ENCODE measurements around the gene TLX1. TPM values are rescaled to one million over a fixed set of nuclear protein-coding genes. Genes with fewer than 3 reads are reported as not detected.

Gene TLX1
- total and polyA plus RNA-seq, 9 of the 15 experiments (the other 6 are each of a cell fraction or from before 2014, with no cell fraction given) = 0.03 to 3.3 (median 0.19) TPM; not detected in 1

DNA sequence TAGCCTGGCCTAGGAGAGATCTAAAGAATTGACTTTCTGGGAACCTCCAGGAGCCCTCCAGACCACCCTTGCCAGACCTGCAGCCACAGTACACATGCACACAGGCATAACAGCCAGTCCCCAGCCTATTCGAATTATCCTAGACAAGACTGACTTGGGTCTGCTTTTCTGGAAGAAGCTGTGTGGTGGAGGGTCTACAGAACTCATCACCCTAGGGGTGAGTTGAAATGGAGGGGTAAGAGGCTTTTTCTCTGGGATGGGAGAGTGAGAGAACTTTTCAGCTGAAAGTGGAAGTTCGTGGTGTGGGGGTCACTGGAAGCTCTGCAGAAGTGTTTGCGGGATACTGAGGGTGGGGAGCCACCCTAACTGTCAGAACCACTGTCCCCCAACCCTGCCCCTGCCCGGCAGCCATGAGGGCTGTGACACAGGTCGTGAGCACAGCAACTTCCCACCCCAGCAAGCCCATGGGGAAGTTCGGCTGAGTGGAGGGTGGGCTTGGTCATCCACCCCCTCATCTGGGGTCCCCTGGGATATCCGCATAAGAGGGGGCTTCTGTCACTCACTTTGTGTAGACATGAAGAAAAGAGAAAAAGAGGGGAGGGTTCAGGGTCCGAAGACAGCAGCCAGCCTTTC, 7.8 kb downstream of the TLX1 start:
- Histone ChIP-seq H3K79me2 (ENCODE audit: control insufficient read depth, insufficient read depth, low read length) (no peaks in the 10 kb centered on the region), H3K27me3 (ENCODE audit: control insufficient read depth in 2 of 2, insufficient read depth in 2 of 2, low read length in 2 of 2) (peaks cover 7 to 46% of the 10 kb centered on the region in 2 experiments), H3K36me3 (ENCODE audit: control insufficient read depth, insufficient read depth, low read length) (no peaks in the 10 kb centered on the region), H3K4me1 (replicated peaks in 1 of 2; ENCODE audit: control insufficient read depth in 2 of 2, insufficient read depth in 2 of 2, low read length in 2 of 2) (peaks cover 0 to 35% of the 10 kb centered on the region in 2 experiments; a peak in 3 of 5 replicates), H2AFZ (ENCODE audit: low read depth, low read length) (no peak overlapping the region), H3K27ac (ENCODE audit: extremely low read depth, low read depth, low read length) (no peak overlapping the region), H4K20me1 (replicated peaks; ENCODE audit: control insufficient read depth, insufficient read depth, low read length) (no peaks in the 10 kb centered on the region; the same call in 1 of the 2 replicates), H3K4me2 (ENCODE audit: insufficient read depth, low read length) (no peak overlapping the region), H3K9ac (ENCODE audit: insufficient read depth in 1 of 2, low read depth in 2 of 2, low read length in 2 of 2) (no peak overlapping the region), H3K9me3 (replicated peaks; ENCODE audit: control insufficient read depth, insufficient read depth, low read depth, low read length) (no peaks in the 10 kb centered on the region), H3K9me1 (ENCODE audit: control insufficient read depth, insufficient read depth, low read length) (no peaks in the 10 kb centered on the region), H3K4me3 (no peak overlapping the region)
- 0% methylated on average over 5 of the region's 8 CpGs for WGBS (ENCODE audit: insufficient coverage, low coverage, missing lambda C conversion rate)
- DNase-seq (ENCODE audit: extremely low read depth in 1 of 4, low spot score in 3 of 4) (no peak), FAIRE-seq (no peak), ATAC-seq (no peak)
- CTCF ChIA-PET (ENCODE audit: low intra/inter-chr PET ratio) = no interaction called here
- intact Hi-C loops (cut with micrococcal nuclease) (no loop called here), in situ Hi-C loops (cut with MboI) (no loop called here)
- POLR2A ChIA-PET = interaction anchor here (0.6 kb wide), 2 partner anchors 14 to 57 kb away, joined by 3 to 5 read pairs; no protein-coding TSS in a partner anchor
- TF ChIP-seq ZNF431 (CRISPR knock-in tag; IDR thresholded peaks at IDR 0.05) (no peak), ZBTB17 (CRISPR knock-in tag; IDR thresholded peaks at IDR 0.05) (no peak), ZNF561 (CRISPR knock-in tag; conservative IDR thresholded peaks at IDR 0.05) (no peak), NONO (IDR thresholded peaks at IDR 0.05; ENCODE audit: low read depth in 2 of 2, low read length in 1 of 2) (no peak), ZNF57 (CRISPR knock-in tag; IDR thresholded peaks at IDR 0.05) (no peak), MEIS2 (IDR thresholded peaks at IDR 0.05; ENCODE audit: partially characterized antibody) (no peak), SIRT6 (IDR thresholded peaks at IDR 0.05; ENCODE audit: low read depth, low read length) (no peak), NR3C1 (CRISPR knock-in tag; IDR thresholded peaks at IDR 0.05) (no peak), TAF1 (IDR thresholded peaks at IDR 0.05; ENCODE audit: control insufficient read depth, extremely low read depth, insufficient read depth, low read length, severe bottlenecking) (no peak), HDAC2 (IDR thresholded peaks at IDR 0.05) (no peak), GABPA (tag; conservative IDR thresholded peaks at IDR 0.05; ENCODE audit: low read depth) (no peak), RFX7 (CRISPR knock-in tag; IDR thresholded peaks at IDR 0.05) (no peak), ZNF175 (CRISPR knock-in tag; IDR thresholded peaks at IDR 0.05; ENCODE audit: low read depth) (no peak), ZNF764 (CRISPR knock-in tag; IDR thresholded peaks at IDR 0.05; ENCODE audit: low read depth) (no peak)
- TF ChIP-seq, protein P1, sequence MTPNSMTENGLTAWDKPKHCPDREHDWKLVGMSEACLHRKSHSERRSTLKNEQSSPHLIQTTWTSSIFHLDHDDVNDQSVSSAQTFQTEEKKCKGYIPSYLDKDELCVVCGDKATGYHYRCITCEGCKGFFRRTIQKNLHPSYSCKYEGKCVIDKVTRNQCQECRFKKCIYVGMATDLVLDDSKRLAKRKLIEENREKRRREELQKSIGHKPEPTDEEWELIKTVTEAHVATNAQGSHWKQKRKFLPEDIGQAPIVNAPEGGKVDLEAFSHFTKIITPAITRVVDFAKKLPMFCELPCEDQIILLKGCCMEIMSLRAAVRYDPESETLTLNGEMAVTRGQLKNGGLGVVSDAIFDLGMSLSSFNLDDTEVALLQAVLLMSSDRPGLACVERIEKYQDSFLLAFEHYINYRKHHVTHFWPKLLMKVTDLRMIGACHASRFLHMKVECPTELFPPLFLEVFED (CRISPR knock-in tag; conservative IDR thresholded peaks at IDR 0.05) = no peak
- BruUV-seq (replicated peaks) = no TSS peak
